Right atrium auricular region (tissue), 2 donors: Measurements from ENCODE around the gene TOMT. TPM values are rescaled to one million over a fixed set of nuclear protein-coding genes. Genes with fewer than 3 reads are reported as not detected.
"Not testable (repeated sequence)": the region's sequence is repeated elsewhere in the genome, so short reads cannot be mapped to it uniquely, and the experiment has no call there.

Experiments
- DNase-seq: peaks from one replicate; pipeline ENCODE4 v3.0.0-alpha.2; 2019; ENCODE audit warnings: low spot score
- H3K27ac ChIP-seq, 2 donors: fragments of 200-600 bp; sonication (generic); 1 replicate in 1 of 2; 2 replicates in 1 of 2; pipeline ENCODE4 v1.5.1; 2016 to 2019
- H3K27me3 ChIP-seq, 2 donors: fragments of 200-600 bp; sonication (generic); one replicate each; pipeline versions ENCODE4 v1.5.1 to v1.6.0; 2017 to 2019
- H3K36me3 ChIP-seq: fragments of 200-600 bp; sonication (generic); one replicate; pipeline ENCODE4 v1.5.1; 2016
- H3K4me1 ChIP-seq, 2 donors: fragments of 200-600 bp; sonication (generic); one replicate each; pipeline versions ENCODE4 v1.5.1 to v1.6.0; 2017 to 2019
- H3K4me3 ChIP-seq, 2 donors: fragments of 200-600 bp; sonication (generic); 1 replicate in 1 of 2; 2 replicates in 1 of 2; pipeline ENCODE4 v1.5.1; 2017 to 2019; ENCODE audit warnings: mild to moderate bottlenecking in 1 of 2, moderate library complexity in 1 of 2
- H3K9me3 ChIP-seq, 2 donors: fragments of 200-600 bp; sonication (generic); one replicate each; pipeline ENCODE4 v1.5.1; 2019
- CTCF ChIP-seq, 2 donors: fragments of 200-600 bp; sonication (generic); IDR thresholded peaks; one replicate each; pipeline ENCODE4 v1.5.1; 2019; ENCODE audit warnings: antibody characterized with exemption in 2 of 2
- total RNA-seq, 2 donors: library from RNA; depleted of rRNA; stranded (reverse); fragments of >200 nt; gene quantifications; one replicate each; pipeline ENCODE4 v1.1.0, GENCODE V29; 2016

The TOMT gene
- total RNA-seq, 2 donors from 2014 or later, result not detected

GRCh38 chr11:72140661-72141060, 34.9 kb downstream of the TOMT start:
- H3K36me3 ChIP-seq, result no peaks in the 10 kb centered on the region
- no peaks in the 10 kb centered on the region for H3K9me3 ChIP-seq
- no peak for DNase-seq
- H3K4me3 ChIP-seq, result no peak overlapping the region
- TF ChIP-seq CTCF (IDR thresholded peaks at IDR 0.05), result no peak
- no peak overlapping the region for H3K27ac ChIP-seq
- no peaks in the 10 kb centered on the region for H3K4me1 ChIP-seq
- H3K27me3 ChIP-seq, result no peaks in the 10 kb centered on the region

GRCh38 chr11:72141066-72141465, 35.3 kb downstream of the TOMT start:
- no peak for TF ChIP-seq CTCF (IDR thresholded peaks at IDR 0.05)

GRCh38 chr11:72142086-72142485, 36.4 kb downstream of the TOMT start:
- not testable (repeated sequence) for H3K27me3 ChIP-seq, H3K4me3 ChIP-seq, H3K4me1 ChIP-seq, H3K27ac ChIP-seq, H3K36me3 ChIP-seq, DNase-seq, H3K9me3 ChIP-seq

More at GRCh38 chr11:72141066-72141465, 35.3 kb downstream of the TOMT start:
- Histone ChIP-seq H3K4me3 (no peak overlapping the region), H3K36me3 (no peaks in the 10 kb centered on the region), H3K27ac (no peak overlapping the region), H3K4me1 (no peaks in the 10 kb centered on the region), H3K9me3 (no peaks in the 10 kb centered on the region), H3K27me3 (no peaks in the 10 kb centered on the region)
- DNase-seq, result no peak

GRCh38 chr11:72142543-72142942, 36.8 kb downstream of the TOMT start:
- not testable (repeated sequence) for H3K36me3 ChIP-seq, DNase-seq, H3K4me3 ChIP-seq, H3K9me3 ChIP-seq, H3K4me1 ChIP-seq, H3K27ac ChIP-seq, H3K27me3 ChIP-seq

GRCh38 chr11:72144807-72145565, 39.3 kb downstream of the TOMT start:
- H3K4me3 ChIP-seq, result no peak overlapping the region
- H3K27me3 ChIP-seq, result no peaks in the 10 kb centered on the region
- H3K9me3 ChIP-seq, result no peaks in the 10 kb centered on the region
- H3K4me1 ChIP-seq, result no peaks in the 10 kb centered on the region
- H3K27ac ChIP-seq, result no peak overlapping the region
- no peak for DNase-seq
- TF ChIP-seq CTCF (IDR thresholded peaks at IDR 0.05), result no peak
- H3K36me3 ChIP-seq, result no peaks in the 10 kb centered on the region

GRCh38 chr11:72146625-72147024, 40.9 kb downstream of the TOMT start:
- no peak overlapping the region for H3K4me3 ChIP-seq
- H3K4me1 ChIP-seq, result no peaks in the 10 kb centered on the region
- no peak for DNase-seq
- no peaks in the 10 kb centered on the region for H3K27me3 ChIP-seq
- TF ChIP-seq CTCF (IDR thresholded peaks at IDR 0.05), result no peak
- H3K36me3 ChIP-seq, result no peaks in the 10 kb centered on the region
- no peaks in the 10 kb centered on the region for H3K9me3 ChIP-seq
- no peak overlapping the region for H3K27ac ChIP-seq

GRCh38 chr11:72150882-72151281, 45.2 kb downstream of the TOMT start:
- no peak for TF ChIP-seq CTCF (IDR thresholded peaks at IDR 0.05)
- Histone ChIP-seq H3K27ac (no peak overlapping the region), H3K9me3 (no peaks in the 10 kb centered on the region), H3K4me1 (no peaks in the 10 kb centered on the region), H3K36me3 (no peaks in the 10 kb centered on the region), H3K4me3 (no peak overlapping the region), H3K27me3 (no peaks in the 10 kb centered on the region)
- no peak for DNase-seq

- H3K36me3 ChIP-seq, H3K27me3 ChIP-seq, H3K27ac ChIP-seq, H3K4me3 ChIP-seq, DNase-seq, H3K4me1 ChIP-seq, H3K9me3 ChIP-seq: not testable (repeated sequence)
Measured at GRCh38 chr11:72153874-72154273, 48.1 kb downstream of the TOMT start.
